Fibroblast of lung (primary cell): ENCODE results near the gene ZSWIM5. TPM values are rescaled to one million over a fixed set of nuclear protein-coding genes. Genes with fewer than 3 reads are reported as not detected.

ENCODE experiments used
- DNase-seq, 2 donors: peaks; one replicate each; pipeline versions ENCODE4 v3.0.0 to v3.0.0-alpha.2; 2010; ENCODE audit warnings: low read depth in 2 of 2
- H2AFZ ChIP-seq: 2 replicates; pipeline ENCODE4 v1.5.1; 2012; ENCODE audit warnings: low read length, control low read depth, inconsistent platforms
- H3K27ac ChIP-seq: 2 replicates; pipeline ENCODE4 v1.5.1; 2011; ENCODE audit warnings: low read length, control low read depth; ENCODE audit not compliant: insufficient read depth
- H3K27me3 ChIP-seq: 2 replicates; pipeline ENCODE4 v1.5.1; 2011; ENCODE audit warnings: mild to moderate bottlenecking, low read length; ENCODE audit not compliant: control insufficient read depth, insufficient read depth
- H3K36me3 ChIP-seq: 2 replicates; pipeline ENCODE4 v1.5.1; 2011; ENCODE audit warnings: low read length; ENCODE audit not compliant: control insufficient read depth, insufficient read depth
- H3K4me1 ChIP-seq: 2 replicates; pipeline ENCODE4 v1.5.1; 2011; ENCODE audit warnings: low read length; ENCODE audit not compliant: control insufficient read depth, insufficient read depth; ENCODE audit errors: extremely low read depth
- H3K4me2 ChIP-seq: 2 replicates; pipeline ENCODE4 v1.5.1; 2011; ENCODE audit warnings: low read length, control low read depth; ENCODE audit not compliant: insufficient read depth; ENCODE audit errors: extremely low read depth
- H3K4me3 ChIP-seq, 4 experiments: fragments of 200-600 bp in 1 of 4; sonication (generic) in 1 of 4; replicated peaks in 1 of 4; 2 replicates each; pipeline ENCODE4 v1.5.1; 2011 to 2016; ENCODE audit warnings: low read length in 4 of 4, low read depth in 3 of 4, mild to moderate bottlenecking in 3 of 4, control low read depth in 2 of 4, inconsistent platforms in 1 of 4, mixed read lengths in 1 of 4; ENCODE audit not compliant: insufficient read depth in 1 of 4; ENCODE audit errors: control extremely low read depth in 1 of 4
- H3K79me2 ChIP-seq: 2 replicates; pipeline ENCODE4 v1.5.1; 2012; ENCODE audit warnings: mild to moderate bottlenecking, low read length, inconsistent platforms; ENCODE audit not compliant: control insufficient read depth, insufficient read depth
- H3K9ac ChIP-seq: 2 replicates; pipeline ENCODE4 v1.5.1; 2011; ENCODE audit warnings: mild to moderate bottlenecking, low read length, control low read depth; ENCODE audit not compliant: insufficient read depth
- H3K9me3 ChIP-seq: 2 replicates; pipeline ENCODE4 v1.5.1; 2012; ENCODE audit warnings: low read depth, low read length; ENCODE audit not compliant: control insufficient read depth, insufficient read depth
- H4K20me1 ChIP-seq: 2 replicates; pipeline ENCODE4 v1.5.1; 2011; ENCODE audit warnings: low read length; ENCODE audit not compliant: control insufficient read depth, insufficient read depth; ENCODE audit errors: extremely low read depth
- EZH2 ChIP-seq: IDR thresholded peaks from 2 replicates; pipeline ENCODE4 v1.5.1; 2012; ENCODE audit warnings: low read length, control low read depth, mild to moderate bottlenecking; ENCODE audit errors: missing control alignments
- polyA plus RNA-seq, 2 donors: library from polyadenylated mRNA; depleted of rRNA in 1 of 2; stranded (reverse) in 1 of 2; unstranded in 1 of 2; fragments of >200 nt; gene quantifications; 2 replicates each; pipeline ENCODE4 v1.2.1, GENCODE V29; 2011 to 2012; ENCODE audit warnings: missing spikeins in 1 of 2
- total RNA-seq: library from RNA; depleted of rRNA; stranded (reverse); fragments of >200 nt; gene quantifications from 2 replicates; pipeline ENCODE4 v1.2.1, GENCODE V29; 2014
- TF ChIP-seq, protein P1 (sequence below), 2 donors: IDR thresholded peaks in 1 of 2; conservative IDR thresholded peaks in 1 of 2; 1 replicate in 1 of 2; 2 replicates in 1 of 2; pipeline ENCODE4 v1.5.1; 2011 to 2012; ENCODE audit warnings: low read length in 2 of 2, control low read depth in 1 of 2, inconsistent platforms in 1 of 2, low read depth in 1 of 2, mild to moderate bottlenecking in 1 of 2

Gene ZSWIM5
- total and polyA plus RNA-seq, 2 donors (not counting 1 experiment from before 2014, with no cell fraction given): 0.73 to 0.99 TPM

DNA sequence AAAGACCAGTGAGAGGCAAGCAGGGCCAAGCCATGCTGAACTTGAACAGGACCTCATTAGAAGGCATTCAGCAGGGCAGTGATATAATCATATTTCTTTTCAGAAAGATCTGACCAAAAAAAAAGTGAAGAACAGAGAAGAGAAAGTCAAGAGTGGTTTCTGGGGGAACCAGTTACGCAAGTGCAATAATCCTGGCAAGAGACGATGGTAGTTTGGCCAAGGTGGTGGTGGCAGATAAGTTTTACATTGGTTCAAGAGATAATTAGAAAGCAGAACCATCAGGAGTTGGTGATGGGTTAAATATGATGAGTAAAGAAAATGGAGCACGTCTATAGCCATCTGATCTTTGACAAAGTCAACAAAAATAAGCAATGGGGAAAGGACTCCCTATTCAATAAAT, 54.3 kb downstream of the ZSWIM5 start:
- no peak for TF ChIP-seq EZH2
- TF ChIP-seq, protein P1, sequence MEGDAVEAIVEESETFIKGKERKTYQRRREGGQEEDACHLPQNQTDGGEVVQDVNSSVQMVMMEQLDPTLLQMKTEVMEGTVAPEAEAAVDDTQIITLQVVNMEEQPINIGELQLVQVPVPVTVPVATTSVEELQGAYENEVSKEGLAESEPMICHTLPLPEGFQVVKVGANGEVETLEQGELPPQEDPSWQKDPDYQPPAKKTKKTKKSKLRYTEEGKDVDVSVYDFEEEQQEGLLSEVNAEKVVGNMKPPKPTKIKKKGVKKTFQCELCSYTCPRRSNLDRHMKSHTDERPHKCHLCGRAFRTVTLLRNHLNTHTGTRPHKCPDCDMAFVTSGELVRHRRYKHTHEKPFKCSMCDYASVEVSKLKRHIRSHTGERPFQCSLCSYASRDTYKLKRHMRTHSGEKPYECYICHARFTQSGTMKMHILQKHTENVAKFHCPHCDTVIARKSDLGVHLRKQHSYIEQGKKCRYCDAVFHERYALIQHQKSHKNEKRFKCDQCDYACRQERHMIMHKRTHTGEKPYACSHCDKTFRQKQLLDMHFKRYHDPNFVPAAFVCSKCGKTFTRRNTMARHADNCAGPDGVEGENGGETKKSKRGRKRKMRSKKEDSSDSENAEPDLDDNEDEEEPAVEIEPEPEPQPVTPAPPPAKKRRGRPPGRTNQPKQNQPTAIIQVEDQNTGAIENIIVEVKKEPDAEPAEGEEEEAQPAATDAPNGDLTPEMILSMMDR (conservative IDR thresholded peaks at IDR 0.05 in 1 of 2, IDR thresholded peaks at IDR 0.05 in 1 of 2; ENCODE audit: low read depth in 1 of 2, low read length in 2 of 2): no peak
- Histone ChIP-seq H3K4me1 (no peaks in the 10 kb centered on the region), H3K79me2 (no peaks in the 10 kb centered on the region), H4K20me1 (no peaks in the 10 kb centered on the region), H3K27ac (no peak overlapping the region), H3K4me2 (no peak overlapping the region), H3K9me3 (no peaks in the 10 kb centered on the region), H2AFZ (no peak overlapping the region), H3K4me3 (no peak overlapping the region), H3K27me3 (no peaks in the 10 kb centered on the region), H3K9ac (no peak overlapping the region), H3K36me3 (no peaks in the 10 kb centered on the region)
- DNase-seq: no peak

GRCh38 chr1:45148209-45148825, 58.1 kb downstream of the ZSWIM5 start:
- H3K36me3 ChIP-seq: no peaks in the 10 kb centered on the region
- no peaks in the 10 kb centered on the region for H3K9me3 ChIP-seq
- no peak for DNase-seq
- TF ChIP-seq, protein P1 (conservative IDR thresholded peaks at IDR 0.05 in 1 of 2, IDR thresholded peaks at IDR 0.05 in 1 of 2; ENCODE audit: low read depth in 1 of 2, low read length in 2 of 2): no peak
- TF ChIP-seq EZH2: no peak
- no peaks in the 10 kb centered on the region for H4K20me1 ChIP-seq
- H3K4me3 ChIP-seq: no peak overlapping the region
- no peak overlapping the region for H3K27ac ChIP-seq
- no peak overlapping the region for H3K4me2 ChIP-seq
- H3K9ac ChIP-seq: no peak overlapping the region
- H3K27me3 ChIP-seq: no peaks in the 10 kb centered on the region
- H3K79me2 ChIP-seq: no peaks in the 10 kb centered on the region
- H2AFZ ChIP-seq: no peak overlapping the region
- H3K4me1 ChIP-seq: no peaks in the 10 kb centered on the region

DNA sequence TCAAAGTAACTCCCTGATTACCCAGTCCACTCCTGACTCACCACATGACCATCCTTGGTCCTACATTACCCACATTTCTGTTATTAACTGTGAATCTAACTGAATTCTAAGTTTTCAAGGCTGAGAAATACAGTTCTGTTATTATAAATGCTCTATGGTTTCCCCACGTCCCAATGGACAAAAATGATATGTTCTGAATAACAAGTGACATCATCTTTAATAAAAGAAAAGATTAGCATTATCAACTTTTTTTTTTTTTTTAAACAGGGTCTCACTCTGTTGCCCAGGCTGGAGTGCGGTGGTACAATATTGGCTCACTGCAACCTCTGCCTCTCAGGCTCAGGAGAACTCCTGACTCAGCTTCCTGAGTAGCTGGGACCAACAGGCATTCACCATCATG, 59.6 kb downstream of the ZSWIM5 start:
- Histone ChIP-seq H3K27me3 (no peaks in the 10 kb centered on the region), H3K36me3 (no peaks in the 10 kb centered on the region), H3K4me3 (no peak overlapping the region), H3K79me2 (no peaks in the 10 kb centered on the region), H3K27ac (no peak overlapping the region), H4K20me1 (no peaks in the 10 kb centered on the region), H3K4me1 (no peaks in the 10 kb centered on the region), H3K9ac (no peak overlapping the region), H3K4me2 (no peak overlapping the region), H3K9me3 (no peaks in the 10 kb centered on the region), H2AFZ (no peak overlapping the region)
- DNase-seq: no peak
- no peak for TF ChIP-seq EZH2
- TF ChIP-seq, protein P1 (conservative IDR thresholded peaks at IDR 0.05 in 1 of 2, IDR thresholded peaks at IDR 0.05 in 1 of 2; ENCODE audit: low read depth in 1 of 2, low read length in 2 of 2): no peak
